OCI-LY3 (cell line): Measurements from ENCODE around the gene IGFBPL1.
"Not testable (repeated sequence)": the region's sequence is repeated elsewhere in the genome, so short reads cannot be mapped to it uniquely, and the experiment has no call there.

Experiments used
- H2AFZ ChIP-seq: fragments of 200-600, 300-600 bp; shearing (Covaris generic); 2 replicates; pipeline ENCODE4 v1.6.0; 2014; ENCODE audit warnings: antibody characterized with exemption, low read depth, low read length
- H3K27ac ChIP-seq: fragments of 200-600, 300-600 bp; sonication (generic); 2 replicates; pipeline ENCODE4 v1.5.1; 2014; ENCODE audit warnings: mild to moderate bottlenecking, low read length, moderate library complexity, mixed read lengths
- H3K27me3 ChIP-seq: fragments of 200-600, 300-600 bp; sonication (generic); 2 replicates; pipeline ENCODE4 v1.6.1; 2014; ENCODE audit warnings: low read depth, low read length, mixed read lengths
- H3K36me3 ChIP-seq: fragments of 200-600, 300-600 bp; sonication (generic); replicated peaks from 2 replicates; pipeline ENCODE3; 2014; ENCODE audit warnings: low read depth, low read length, mixed read lengths
- H3K4me1 ChIP-seq: fragments of 300-600, 200-600 bp; sonication (generic); 2 replicates; pipeline ENCODE4 v1.6.1; 2014; ENCODE audit warnings: low read length, mixed read lengths
- H3K4me2 ChIP-seq: fragments of 200-600, 300-600 bp; sonication (generic); 2 replicates; pipeline ENCODE4 v1.6.1; 2014; ENCODE audit warnings: low read length, mixed read lengths
- H3K4me3 ChIP-seq: fragments of 300-600, 200-600 bp; sonication (generic); 2 replicates; pipeline ENCODE4 v1.5.1; 2014; ENCODE audit warnings: antibody characterized with exemption, mild to moderate bottlenecking, low read length, moderate library complexity
- H3K79me2 ChIP-seq: fragments of 300-600, 200-600 bp; shearing (Covaris generic); 2 replicates; pipeline ENCODE4 v1.6.1; 2014; ENCODE audit warnings: mild to moderate bottlenecking, low read length, mixed read lengths
- H3K9ac ChIP-seq: fragments of 300-600, 200-600 bp; shearing (Covaris generic); 2 replicates; pipeline ENCODE4 v1.6.0; 2014; ENCODE audit warnings: mild to moderate bottlenecking, low read length, moderate library complexity
- H3K9me3 ChIP-seq: fragments of 200-600, 300-600 bp; shearing (Covaris generic); 2 replicates; pipeline ENCODE4 v1.6.1; 2014; ENCODE audit warnings: low read length, mixed read lengths; ENCODE audit not compliant: insufficient read depth
- H4K20me1 ChIP-seq: fragments of 200-600, 300-600 bp; sonication (generic); 2 replicates; pipeline ENCODE4 v1.6.1; 2016; ENCODE audit warnings: low read length, mixed read lengths; ENCODE audit not compliant: insufficient read depth
- EZH2phosphoT487 ChIP-seq: fragments of 200-600 bp; shearing (Covaris generic); IDR thresholded peaks from 2 replicates; pipeline ENCODE4 v1.6.1; 2018; ENCODE audit warnings: antibody characterized with exemption, mixed run types, low read depth
- TF ChIP-seq, protein P1 (sequence below): fragments of 200-600, 300-600 bp; sonication (generic); IDR thresholded peaks from 2 replicates; pipeline ENCODE4 v1.5.1; 2014; ENCODE audit warnings: antibody characterized with exemption, low read length, low read depth

The IGFBPL1 gene

DNA sequence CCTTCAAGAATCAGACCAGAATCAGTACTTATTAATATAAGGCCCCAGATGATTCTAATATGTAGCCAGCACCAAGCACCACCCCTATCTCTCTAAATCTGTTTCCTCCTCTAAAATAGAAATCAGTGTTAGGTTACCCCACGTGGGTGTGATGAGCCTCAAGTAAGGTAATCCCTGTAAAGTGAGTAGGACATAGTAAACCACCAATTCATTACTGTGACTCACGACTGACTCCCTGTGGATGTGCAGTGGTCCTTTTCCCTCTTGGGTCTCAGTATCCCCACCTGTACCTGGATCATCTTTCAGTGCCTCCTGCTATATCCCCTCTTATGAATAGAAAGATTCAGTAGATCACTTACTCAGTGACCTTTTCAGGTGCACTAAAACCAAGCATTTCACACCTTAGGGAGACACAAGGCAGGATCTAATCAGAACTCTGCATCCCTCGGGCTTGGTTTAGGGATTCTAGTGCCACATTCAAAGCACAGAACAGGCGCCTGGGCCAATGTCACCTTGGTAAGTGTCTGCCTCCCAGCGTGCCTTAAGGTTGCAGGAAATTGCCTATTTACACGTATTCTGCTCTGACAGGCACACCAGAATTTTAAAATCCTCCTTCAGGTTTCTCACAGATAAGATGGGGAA, 43.9 kb downstream of the IGFBPL1 start:
- H3K27me3 ChIP-seq = no peaks in the 10 kb centered on the region; the same call in 1 of the 2 replicates
- H3K4me2 ChIP-seq = no peak overlapping the region
- no peak overlapping the region for H3K4me3 ChIP-seq
- no peaks in the 10 kb centered on the region for H3K79me2 ChIP-seq
- H3K9ac ChIP-seq = no peak overlapping the region
- no peaks in the 10 kb centered on the region for H3K4me1 ChIP-seq
- no peak overlapping the region for H2AFZ ChIP-seq
- no peak for TF ChIP-seq EZH2phosphoT487
- TF ChIP-seq, protein P1, sequence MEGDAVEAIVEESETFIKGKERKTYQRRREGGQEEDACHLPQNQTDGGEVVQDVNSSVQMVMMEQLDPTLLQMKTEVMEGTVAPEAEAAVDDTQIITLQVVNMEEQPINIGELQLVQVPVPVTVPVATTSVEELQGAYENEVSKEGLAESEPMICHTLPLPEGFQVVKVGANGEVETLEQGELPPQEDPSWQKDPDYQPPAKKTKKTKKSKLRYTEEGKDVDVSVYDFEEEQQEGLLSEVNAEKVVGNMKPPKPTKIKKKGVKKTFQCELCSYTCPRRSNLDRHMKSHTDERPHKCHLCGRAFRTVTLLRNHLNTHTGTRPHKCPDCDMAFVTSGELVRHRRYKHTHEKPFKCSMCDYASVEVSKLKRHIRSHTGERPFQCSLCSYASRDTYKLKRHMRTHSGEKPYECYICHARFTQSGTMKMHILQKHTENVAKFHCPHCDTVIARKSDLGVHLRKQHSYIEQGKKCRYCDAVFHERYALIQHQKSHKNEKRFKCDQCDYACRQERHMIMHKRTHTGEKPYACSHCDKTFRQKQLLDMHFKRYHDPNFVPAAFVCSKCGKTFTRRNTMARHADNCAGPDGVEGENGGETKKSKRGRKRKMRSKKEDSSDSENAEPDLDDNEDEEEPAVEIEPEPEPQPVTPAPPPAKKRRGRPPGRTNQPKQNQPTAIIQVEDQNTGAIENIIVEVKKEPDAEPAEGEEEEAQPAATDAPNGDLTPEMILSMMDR = no peak
- no peaks in the 10 kb centered on the region for H3K36me3 ChIP-seq
- peaks cover 10% of the 10 kb centered on the region; the same call in 1 of the 2 replicates for H3K9me3 ChIP-seq
- H3K27ac ChIP-seq = no peak overlapping the region
- no peaks in the 10 kb centered on the region for H4K20me1 ChIP-seq

DNA sequence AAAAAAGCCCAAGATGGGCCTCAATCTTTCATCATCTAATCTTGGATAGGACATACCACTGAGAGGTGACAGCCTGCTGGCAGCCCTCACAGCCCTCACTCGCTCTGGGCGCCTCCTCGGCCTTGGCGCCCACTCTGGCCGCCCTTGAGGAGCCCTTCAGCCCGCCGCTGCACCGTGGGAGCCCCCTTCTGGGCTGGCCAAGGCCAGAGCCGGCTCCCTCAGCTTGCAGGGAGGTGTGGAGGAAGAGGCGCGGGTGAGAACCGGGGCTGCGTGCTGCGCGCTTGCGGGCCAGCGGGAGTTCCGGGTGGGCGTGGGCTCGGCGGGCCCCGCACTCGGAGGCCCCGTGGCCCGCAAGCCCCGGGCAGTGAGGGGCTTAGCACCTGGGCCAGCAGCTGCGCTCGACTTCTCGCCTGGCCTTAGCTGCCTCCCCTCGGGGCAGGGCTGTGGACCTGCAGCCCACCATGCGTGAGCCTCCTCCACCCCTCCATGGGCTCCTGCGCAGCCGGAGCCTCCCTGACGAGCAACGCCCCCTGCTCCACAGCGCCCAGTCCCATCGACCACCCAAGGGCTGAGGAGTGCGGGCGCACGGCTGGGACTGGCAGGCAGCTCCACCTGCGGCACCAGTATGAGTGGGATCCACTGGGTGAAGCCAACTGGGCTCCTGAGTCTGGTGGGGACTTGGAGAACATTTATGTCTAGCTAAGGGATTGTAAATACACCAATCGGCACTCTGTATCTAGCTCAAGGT, 46.7 kb downstream of the IGFBPL1 start:
- not testable (repeated sequence) for H4K20me1 ChIP-seq, H3K9ac ChIP-seq, H3K36me3 ChIP-seq, H3K4me1 ChIP-seq, H2AFZ ChIP-seq, H3K9me3 ChIP-seq, H3K4me3 ChIP-seq, H3K27ac ChIP-seq, H3K79me2 ChIP-seq, H3K4me2 ChIP-seq
- peaks cover 13% of the 10 kb centered on the region for H3K27me3 ChIP-seq

DNA sequence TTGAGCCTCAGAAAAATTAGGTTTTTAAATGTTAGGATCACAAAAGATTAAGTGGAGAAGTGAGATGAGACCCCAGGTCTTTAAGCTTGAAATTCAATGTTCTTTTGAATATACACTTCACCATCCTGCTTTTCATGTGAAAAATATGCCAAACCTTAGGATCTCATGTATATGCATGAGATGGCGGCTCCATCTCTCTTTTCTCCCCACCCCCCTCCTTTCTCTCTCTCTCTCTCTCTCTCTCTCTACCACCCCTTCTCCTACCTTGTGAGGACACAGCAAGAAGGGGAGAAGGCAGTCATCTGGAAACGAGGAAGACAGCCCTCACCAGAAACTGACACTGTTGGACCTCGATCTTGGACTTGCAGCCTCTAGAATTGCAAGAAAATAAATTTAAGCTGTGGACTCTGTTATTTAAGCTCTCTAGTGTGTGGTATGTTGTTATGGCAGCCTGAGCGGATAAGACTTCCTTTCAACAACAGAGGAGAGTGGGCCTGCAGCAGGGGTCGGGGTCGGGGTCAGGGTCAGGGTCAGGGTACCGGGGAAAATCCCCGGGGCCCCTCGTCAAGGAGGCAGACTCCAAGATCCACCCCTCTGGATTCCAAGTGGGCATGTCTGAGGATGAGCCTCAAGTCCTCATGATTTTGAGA, 48.1 kb downstream of the IGFBPL1 start:
- Histone ChIP-seq H3K9me3 (no peaks in the 10 kb centered on the region), H3K9ac (no peak overlapping the region)
- no peak for TF ChIP-seq EZH2phosphoT487
- TF ChIP-seq, protein P1 = no peak

DNA sequence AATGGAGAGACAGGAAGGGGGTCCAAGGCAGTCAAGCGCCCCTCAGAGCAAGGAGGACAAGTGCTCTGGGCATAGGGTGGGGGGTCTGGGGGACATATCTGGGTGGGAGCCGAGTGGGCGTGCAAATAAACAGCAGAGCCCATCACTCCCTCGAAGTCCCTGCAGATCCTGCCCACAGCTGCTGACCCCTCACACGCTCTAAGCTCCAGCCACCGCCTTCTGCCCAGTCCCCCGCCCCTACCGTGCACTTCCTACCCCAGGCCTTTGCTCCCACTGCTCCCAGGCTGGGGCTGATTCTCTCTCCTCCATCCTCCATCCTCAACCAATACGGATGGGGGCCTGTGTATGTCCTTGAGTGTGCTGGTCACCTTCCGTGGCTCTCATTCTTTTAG, 48.7 kb downstream of the IGFBPL1 start:
- TF ChIP-seq EZH2phosphoT487 = no peak
- TF ChIP-seq, protein P1 = no peak
- Histone ChIP-seq H4K20me1 (no peaks in the 10 kb centered on the region), H3K9ac (no peak overlapping the region), H2AFZ (no peak overlapping the region), H3K4me3 (no peak overlapping the region), H3K4me1 (peaks cover 6% of the 10 kb centered on the region; the same call in 1 of the 2 replicates), H3K79me2 (no peaks in the 10 kb centered on the region), H3K27me3 (peaks cover 17% of the 10 kb centered on the region), H3K36me3 (no peaks in the 10 kb centered on the region), H3K27ac (no peak overlapping the region), H3K4me2 (no peak overlapping the region), H3K9me3 (no peaks in the 10 kb centered on the region)

More for the DNA sequence above, 48.1 kb downstream of the IGFBPL1 start:
- no peak overlapping the region for H3K4me3 ChIP-seq
- no peak overlapping the region for H3K27ac ChIP-seq
- H3K79me2 ChIP-seq = no peaks in the 10 kb centered on the region
- H4K20me1 ChIP-seq = no peaks in the 10 kb centered on the region
- H2AFZ ChIP-seq = no peak overlapping the region
- peaks cover 6% of the 10 kb centered on the region; the same call in 1 of the 2 replicates for H3K4me1 ChIP-seq
- H3K4me2 ChIP-seq = no peak overlapping the region
- H3K36me3 ChIP-seq = no peaks in the 10 kb centered on the region
- peaks cover 17% of the 10 kb centered on the region for H3K27me3 ChIP-seq
